ENCODE measurements around the gene NPLOC4.

DNA sequence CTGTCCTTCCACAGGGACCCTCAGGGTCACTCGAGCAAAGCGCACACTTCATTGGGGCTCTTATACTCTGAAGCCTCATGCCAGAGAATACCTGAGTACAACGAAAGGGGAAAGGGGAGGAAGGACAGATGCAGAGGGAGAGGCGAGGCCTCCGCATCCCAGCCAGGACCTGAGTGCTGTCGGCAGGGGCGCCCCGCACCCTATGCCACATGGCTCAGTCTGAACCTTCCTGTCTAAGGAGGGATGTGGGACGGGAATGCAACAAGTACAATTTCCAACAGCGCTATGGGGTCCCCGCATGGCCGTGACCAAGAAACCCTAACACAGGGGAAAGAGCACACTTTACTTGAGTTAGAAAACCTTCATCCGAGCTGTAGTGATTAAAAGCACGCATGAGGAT is 44.9 kb downstream of the NPLOC4 start:
- no peak for TF ChIP-seq POLR2A (IDR thresholded peaks at IDR 0.05)
- TF ChIP-seq, protein P1, sequence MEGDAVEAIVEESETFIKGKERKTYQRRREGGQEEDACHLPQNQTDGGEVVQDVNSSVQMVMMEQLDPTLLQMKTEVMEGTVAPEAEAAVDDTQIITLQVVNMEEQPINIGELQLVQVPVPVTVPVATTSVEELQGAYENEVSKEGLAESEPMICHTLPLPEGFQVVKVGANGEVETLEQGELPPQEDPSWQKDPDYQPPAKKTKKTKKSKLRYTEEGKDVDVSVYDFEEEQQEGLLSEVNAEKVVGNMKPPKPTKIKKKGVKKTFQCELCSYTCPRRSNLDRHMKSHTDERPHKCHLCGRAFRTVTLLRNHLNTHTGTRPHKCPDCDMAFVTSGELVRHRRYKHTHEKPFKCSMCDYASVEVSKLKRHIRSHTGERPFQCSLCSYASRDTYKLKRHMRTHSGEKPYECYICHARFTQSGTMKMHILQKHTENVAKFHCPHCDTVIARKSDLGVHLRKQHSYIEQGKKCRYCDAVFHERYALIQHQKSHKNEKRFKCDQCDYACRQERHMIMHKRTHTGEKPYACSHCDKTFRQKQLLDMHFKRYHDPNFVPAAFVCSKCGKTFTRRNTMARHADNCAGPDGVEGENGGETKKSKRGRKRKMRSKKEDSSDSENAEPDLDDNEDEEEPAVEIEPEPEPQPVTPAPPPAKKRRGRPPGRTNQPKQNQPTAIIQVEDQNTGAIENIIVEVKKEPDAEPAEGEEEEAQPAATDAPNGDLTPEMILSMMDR (IDR thresholded peaks at IDR 0.05): no peak

All from body of pancreas (tissue), 4 donors.